ENCODE measurements around the gene TBC1D4.
A peak's percentile ranks its signal among the peaks of the same experiment; 100 is the strongest.

TBC1D4 gene

GRCh38 chr13:75482070-75482819 is at the start of gene TBC1D4:
Gene TBC1D4 (minus strand): TSS chr13:75482169. CDS start chr13:75481767, 402 bp downstream.
- DNase-seq, result peak; percentile 61

- DNase-seq, result no peak
These were observed 48.6 kb upstream of the TBC1D4 start for GRCh38 chr13:75530549-75530961.

GRCh38 chr13:75521956-75522355 is 40.0 kb upstream of the TBC1D4 start:
- no peak for DNase-seq

- no peak for DNase-seq
These were observed 36.6 kb upstream of the TBC1D4 start for GRCh38 chr13:75518439-75519088.

GRCh38 chr13:75514080-75514995 is 32.4 kb upstream of the TBC1D4 start:
- DNase-seq, result no peak

GRCh38 chr13:75513271-75513670 is 31.3 kb upstream of the TBC1D4 start:
- DNase-seq, result no peak

GRCh38 chr13:75512253-75512652 is 30.3 kb upstream of the TBC1D4 start:
- DNase-seq, result no peak

- DNase-seq, result no peak
These were observed 29.2 kb upstream of the TBC1D4 start for GRCh38 chr13:75511051-75511625.

GRCh38 chr13:75508002-75508548 is 26.1 kb upstream of the TBC1D4 start:
- DNase-seq, result no peak

GRCh38 chr13:75507027-75508001 is 25.3 kb upstream of the TBC1D4 start:
- no peak for DNase-seq

GRCh38 chr13:75506018-75506417 is 24.0 kb upstream of the TBC1D4 start:
- DNase-seq, result no peak

- DNase-seq, result no peak
These were observed 23.4 kb upstream of the TBC1D4 start for GRCh38 chr13:75505327-75505726.

GRCh38 chr13:75495938-75496337 is 14.0 kb upstream of the TBC1D4 start:
- no peak for DNase-seq

GRCh38 chr13:75494491-75494890 is 12.5 kb upstream of the TBC1D4 start:
- DNase-seq, result no peak

GRCh38 chr13:75493156-75493555 is 11.2 kb upstream of the TBC1D4 start:
- no peak for DNase-seq

- DNase-seq, result no peak
These were observed 10.4 kb upstream of the TBC1D4 start for GRCh38 chr13:75492389-75492788.

- DNase-seq, result no peak
These were observed 9.4 kb upstream of the TBC1D4 start for GRCh38 chr13:75491376-75491775.

- DNase-seq, result no peak
These were observed 7.7 kb upstream of the TBC1D4 start for GRCh38 chr13:75489502-75490263.

- DNase-seq, result no peak
These were observed 4.4 kb upstream of the TBC1D4 start for GRCh38 chr13:75486146-75487062.

Measured in CD4-positive, alpha-beta T cell treated with Interferon gamma for 1 hour (primary cell).